Activated CD4-positive, alpha-beta T cell treated with anti-CD3 and anti-CD28 coated beads, Interleukin-2, amount 50 U/mL, for 4 hours (primary cell): ENCODE measurements around the gene TESK2.
A peak's percentile ranks its signal among the peaks of the same experiment; 100 is the strongest.
"Not testable (repeated sequence)": the region's sequence is repeated elsewhere in the genome, so short reads cannot be mapped to it uniquely, and the experiment has no call there.

ENCODE experiments used
- DNase-seq, 2 experiments: peaks; one replicate each; pipeline ENCODE4 v3.0.0-alpha.2; 2020

The TESK2 gene

DNA sequence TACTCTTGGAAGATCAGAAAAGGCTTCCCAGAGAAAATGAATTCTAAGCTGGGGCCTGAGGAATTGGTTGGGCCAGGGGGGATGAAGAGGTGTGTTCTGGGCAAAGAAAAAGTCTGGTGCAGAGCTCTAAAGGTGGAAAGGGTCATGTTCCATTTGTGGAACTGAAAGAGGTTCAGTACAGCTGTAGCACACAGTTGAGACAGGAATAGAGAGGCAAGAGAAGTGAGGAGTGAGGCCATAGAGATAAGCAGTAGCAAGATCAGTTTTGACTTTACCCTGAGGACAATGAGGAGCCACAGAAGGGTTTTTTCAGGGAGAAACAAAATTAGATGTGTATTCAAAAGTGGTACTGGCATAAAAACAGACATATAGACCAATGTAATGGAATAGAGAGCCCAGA lies 120.4 kb downstream of the TESK2 start:
- no peak for DNase-seq

- no peak for DNase-seq
These were observed 125.9 kb downstream of the TESK2 start for GRCh38 chr1:45365051-45365450.

DNA sequence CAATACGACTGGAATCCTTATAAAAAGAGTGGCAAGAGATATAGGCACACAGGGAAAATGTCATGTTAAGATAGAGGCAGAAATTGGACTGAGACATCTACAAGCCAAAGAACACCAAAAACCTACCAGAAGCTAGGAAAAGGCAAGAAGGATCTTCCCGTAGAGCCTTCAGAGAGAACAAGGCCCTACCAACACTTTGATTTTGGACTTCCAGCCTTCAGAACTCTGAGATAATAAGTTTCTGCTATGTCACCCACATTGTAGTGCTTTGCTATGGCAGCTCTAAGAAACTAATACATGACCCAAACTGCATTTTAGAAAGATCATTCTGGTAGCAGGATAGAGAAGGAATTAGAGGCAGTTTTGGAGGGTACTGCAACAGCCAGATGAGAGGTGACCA lies 126.7 kb downstream of the TESK2 start:
- DNase-seq, result no peak

- DNase-seq, result not testable (repeated sequence)
These were observed 130.0 kb downstream of the TESK2 start for GRCh38 chr1:45360981-45361380.

- peak; percentile 47 to 50 for DNase-seq
These were observed 131.0 kb downstream of the TESK2 start for GRCh38 chr1:45359882-45360513.

DNA sequence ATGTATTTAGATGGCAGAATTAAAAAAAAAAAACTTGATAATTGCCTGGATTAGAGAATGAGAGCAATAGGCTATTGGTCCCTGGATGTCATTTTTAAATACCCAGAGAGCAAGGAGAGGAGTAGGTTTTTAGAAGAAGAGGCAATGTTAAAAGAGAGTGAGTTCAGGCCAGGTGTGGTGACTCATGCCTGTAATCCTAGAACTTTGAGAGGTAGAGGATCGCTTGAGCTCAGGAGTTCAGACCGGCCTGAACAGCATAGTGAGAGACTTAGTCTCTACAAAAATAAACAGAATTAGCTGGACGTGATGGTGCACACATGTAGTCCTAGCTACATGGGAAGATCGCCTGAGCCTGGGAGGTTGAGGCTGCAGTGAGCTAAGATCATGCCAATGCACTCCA lies 134.8 kb downstream of the TESK2 start:
- no peak for DNase-seq

DNA sequence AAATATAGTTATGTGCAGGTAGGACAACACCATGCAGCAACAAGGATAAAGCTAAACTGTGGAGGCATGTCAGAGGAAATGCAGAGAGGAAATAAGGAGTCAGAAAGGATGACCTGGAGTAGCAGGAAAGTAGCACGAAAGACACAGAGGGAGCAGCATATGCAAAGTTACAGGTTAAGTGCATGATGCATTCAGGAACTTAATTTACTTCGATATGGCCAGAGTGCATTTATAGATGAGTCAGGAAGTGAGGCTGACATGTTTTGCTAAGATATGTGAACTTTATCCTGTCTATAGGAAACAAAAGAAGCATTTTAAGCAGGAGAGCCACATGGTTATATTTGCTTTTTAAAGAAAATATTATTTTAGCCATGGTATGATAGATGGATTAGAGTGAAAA lies 135.3 kb downstream of the TESK2 start:
- DNase-seq, result no peak

GRCh38 chr1:45354838-45355237 lies 136.1 kb downstream of the TESK2 start:
- no peak for DNase-seq

GRCh38 chr1:45353685-45354084 lies 137.3 kb downstream of the TESK2 start:
- DNase-seq, result no peak

GRCh38 chr1:45351508-45351907 lies 139.5 kb downstream of the TESK2 start:
- DNase-seq, result no peak

DNA sequence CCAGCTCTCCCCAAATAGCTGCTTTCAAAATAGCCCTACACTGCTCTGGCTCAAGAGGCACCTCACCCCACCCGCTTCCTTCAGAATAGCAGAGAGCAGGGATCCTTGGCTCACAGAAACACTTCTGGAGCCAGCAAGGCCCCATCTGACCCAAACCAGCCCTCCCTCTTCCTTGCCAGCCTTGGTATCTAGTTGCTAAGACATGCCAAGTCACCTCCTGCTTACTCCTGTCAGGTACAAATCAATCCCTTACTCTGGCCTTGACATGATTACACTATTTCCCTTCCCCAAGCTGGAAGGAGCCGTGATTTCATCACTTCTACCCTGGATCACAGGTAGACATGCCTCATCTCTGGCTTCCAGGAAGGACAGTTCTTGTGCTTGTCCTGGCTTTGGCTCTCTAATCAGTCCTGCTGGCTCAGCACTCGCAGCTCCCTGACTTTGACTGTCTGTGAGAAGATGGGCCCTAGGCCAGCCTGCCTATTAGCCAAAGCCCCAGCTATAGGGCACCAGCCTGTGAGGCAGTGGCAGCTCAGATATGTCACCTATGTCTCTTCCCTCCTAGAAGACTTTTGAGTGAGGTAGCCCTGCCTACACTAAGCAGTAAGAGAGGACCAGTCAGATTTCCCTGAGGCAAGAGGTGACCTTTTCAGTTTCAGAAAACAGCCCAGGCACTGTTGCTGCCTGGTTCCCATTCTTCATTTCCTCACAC lies 141.8 kb downstream of the TESK2 start:
- DNase-seq, result no peak

- no peak for DNase-seq
These were observed 142.4 kb downstream of the TESK2 start for GRCh38 chr1:45348609-45348965.

- DNase-seq, result no peak
These were observed 142.9 kb downstream of the TESK2 start for GRCh38 chr1:45348020-45348419.

DNA sequence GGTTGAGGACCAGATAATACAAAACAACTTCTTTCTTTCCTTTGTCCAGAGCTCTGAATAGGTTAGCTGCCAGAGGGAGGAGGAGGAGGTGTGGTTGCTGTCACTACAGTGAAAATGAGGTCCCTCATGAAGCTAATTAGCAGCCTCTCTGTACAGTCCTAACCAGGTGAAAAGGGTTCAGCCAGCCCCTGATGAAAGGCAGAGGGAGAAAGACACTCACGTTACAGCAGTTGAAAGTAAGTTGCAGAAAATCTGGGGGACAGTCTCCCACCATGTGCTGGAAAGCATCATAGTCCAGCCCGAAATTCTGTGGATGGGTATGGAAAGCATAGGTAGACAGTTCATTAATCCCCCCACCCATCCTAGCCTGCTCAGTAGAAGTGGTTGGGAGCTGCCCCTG lies 144.5 kb downstream of the TESK2 start:
- DNase-seq, result no peak

DNA sequence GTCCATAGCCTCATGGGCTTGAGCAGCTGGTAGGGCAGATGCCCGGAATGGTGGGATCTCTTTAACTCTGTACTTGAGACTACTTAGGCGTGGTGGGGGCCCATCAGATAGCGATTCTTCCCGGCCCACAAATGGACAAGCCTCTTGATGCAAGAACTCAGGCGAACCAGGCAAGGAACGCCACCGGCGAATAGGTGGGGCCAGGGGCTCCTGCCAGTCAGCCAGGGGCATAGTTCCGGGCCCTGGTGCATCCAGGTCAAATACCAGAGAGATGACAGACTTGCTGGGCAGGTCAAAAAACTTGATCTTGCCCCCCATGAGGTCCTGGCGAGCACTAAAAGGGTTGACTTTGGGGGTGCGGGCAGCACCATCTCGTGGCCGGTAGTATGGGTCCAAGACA lies 145.9 kb downstream of the TESK2 start:
- DNase-seq, result no peak

DNA sequence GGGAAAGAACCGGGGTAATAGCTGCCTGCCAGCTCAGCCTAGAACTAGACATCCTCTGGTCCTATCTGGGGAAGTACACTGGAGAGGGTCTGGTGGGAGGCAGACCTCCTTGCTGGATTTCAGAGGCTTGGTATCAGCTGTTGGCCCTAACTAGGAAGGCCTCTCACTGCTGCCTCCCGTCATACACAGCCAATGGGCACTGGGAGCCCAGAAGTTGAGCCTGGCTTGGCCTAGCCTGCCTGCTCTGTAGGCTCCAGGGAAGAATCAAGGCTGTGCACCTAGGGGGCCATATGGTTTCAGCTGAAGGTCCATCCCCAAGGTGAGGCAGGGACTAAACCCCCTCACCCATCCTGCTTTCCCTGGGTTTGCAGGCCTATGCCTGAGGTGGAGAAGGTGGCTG lies 146.5 kb downstream of the TESK2 start:
- DNase-seq, result no peak

DNA sequence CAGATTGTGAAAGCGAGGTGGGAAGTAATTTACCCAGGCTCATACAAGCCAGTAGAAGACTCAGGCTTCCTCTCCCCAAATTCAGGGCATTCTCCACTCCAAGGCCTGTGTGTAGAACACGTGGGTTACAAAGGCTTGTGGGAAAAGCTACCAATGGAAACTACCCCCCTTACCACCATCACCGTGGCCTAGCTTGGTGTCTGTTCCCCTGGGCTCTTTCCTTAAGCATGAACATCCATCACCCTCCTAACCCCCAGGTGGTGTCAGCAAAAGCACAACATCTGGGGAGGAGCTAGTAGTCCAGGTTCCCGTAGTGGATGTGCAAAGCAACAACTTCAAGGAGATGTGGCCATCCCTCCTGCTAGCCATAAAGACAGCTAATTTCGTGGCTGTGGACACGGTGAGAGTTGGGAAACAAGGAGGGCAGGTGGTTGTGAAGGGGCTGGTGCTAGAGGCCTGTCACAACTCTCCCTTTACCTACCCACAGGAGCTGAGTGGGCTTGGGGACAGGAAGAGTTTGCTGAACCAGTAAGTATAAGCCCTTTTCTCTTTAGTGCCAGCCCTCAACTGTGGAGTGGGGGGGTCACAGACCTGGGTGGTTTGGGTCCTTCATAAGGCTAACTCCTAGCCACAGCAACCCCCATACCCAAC lies 150.0 kb downstream of the TESK2 start:
- no peak for DNase-seq

GRCh38 chr1:45339789-45340558 lies 151.0 kb downstream of the TESK2 start, which contains the start of the genes MUTYH and TOE1:
TSS of gene MUTYH (minus strand) at chr1:45340440. CDS start at chr1:45334505, 5,935 bp downstream.
TSS of gene TOE1 (plus strand) at chr1:45340170. CDS start at chr1:45340253, 83 bp downstream.
- peak; percentile 89 to 91 for DNase-seq

- DNase-seq, result no peak
These were observed 153.2 kb downstream of the TESK2 start for GRCh38 chr1:45337630-45338325.

GRCh38 chr1:45335855-45336324 lies 155.1 kb downstream of the TESK2 start:
- no peak for DNase-seq

- no peak for DNase-seq
These were observed 156.4 kb downstream of the TESK2 start for GRCh38 chr1:45334308-45335245.
